Measurements from ENCODE around the gene PTPN14.

Gene PTPN14

GRCh38 chr1:214548271-214548670, 3.1 kb downstream of the PTPN14 start:
- no peak overlapping the region for H3K9ac ChIP-seq (ENCODE audit: low read depth, low read length)
- no peak overlapping the region for H3K27ac ChIP-seq (ENCODE audit: low read length)
- peaks cover 17% of the 10 kb centered on the region; the same call in 1 of the 2 replicates for H3K27me3 ChIP-seq (ENCODE audit: insufficient read depth, low read length)
- H3K4me1 ChIP-seq (ENCODE audit: insufficient read depth, low read length), result peaks cover 22% of the 10 kb centered on the region
- no peak overlapping the region for H3K4me3 ChIP-seq (ENCODE audit: low read length)
- no peaks in the 10 kb centered on the region for H3K9me3 ChIP-seq (ENCODE audit: insufficient read depth, low read depth, low read length)
- no peaks in the 10 kb centered on the region for H3K36me3 ChIP-seq (ENCODE audit: insufficient read depth, low read depth, low read length)

DNA sequence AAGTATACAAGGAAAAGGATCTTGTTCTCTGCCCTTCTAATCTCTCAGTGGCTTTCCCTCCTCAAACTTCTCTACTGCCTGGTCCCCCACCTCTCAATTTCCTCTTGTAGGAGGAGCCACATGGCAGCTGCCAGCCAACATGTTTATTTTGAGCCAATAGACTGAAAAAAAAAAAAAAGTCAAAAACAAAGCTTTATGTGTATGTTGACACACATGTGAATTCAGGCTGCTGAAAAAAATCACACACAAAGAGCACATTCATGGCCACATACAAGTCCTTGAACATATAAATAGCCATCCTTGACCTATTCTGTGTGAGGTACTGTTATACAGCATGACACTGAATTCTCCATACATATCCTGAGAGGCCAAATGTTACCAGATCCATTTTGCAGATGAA, 3.7 kb downstream of the PTPN14 start:
- peaks cover 22% of the 10 kb centered on the region for H3K4me1 ChIP-seq (ENCODE audit: insufficient read depth, low read length)
- no peaks in the 10 kb centered on the region for H3K36me3 ChIP-seq (ENCODE audit: insufficient read depth, low read depth, low read length)
- H3K9me3 ChIP-seq (ENCODE audit: insufficient read depth, low read depth, low read length), result no peaks in the 10 kb centered on the region
- no peak overlapping the region for H3K4me3 ChIP-seq (ENCODE audit: low read length)
- H3K27ac ChIP-seq (ENCODE audit: low read length), result no peak overlapping the region
- peaks cover 17% of the 10 kb centered on the region; the same call in 1 of the 2 replicates for H3K27me3 ChIP-seq (ENCODE audit: insufficient read depth, low read length)
- H3K9ac ChIP-seq (ENCODE audit: low read depth, low read length), result no peak overlapping the region

DNA sequence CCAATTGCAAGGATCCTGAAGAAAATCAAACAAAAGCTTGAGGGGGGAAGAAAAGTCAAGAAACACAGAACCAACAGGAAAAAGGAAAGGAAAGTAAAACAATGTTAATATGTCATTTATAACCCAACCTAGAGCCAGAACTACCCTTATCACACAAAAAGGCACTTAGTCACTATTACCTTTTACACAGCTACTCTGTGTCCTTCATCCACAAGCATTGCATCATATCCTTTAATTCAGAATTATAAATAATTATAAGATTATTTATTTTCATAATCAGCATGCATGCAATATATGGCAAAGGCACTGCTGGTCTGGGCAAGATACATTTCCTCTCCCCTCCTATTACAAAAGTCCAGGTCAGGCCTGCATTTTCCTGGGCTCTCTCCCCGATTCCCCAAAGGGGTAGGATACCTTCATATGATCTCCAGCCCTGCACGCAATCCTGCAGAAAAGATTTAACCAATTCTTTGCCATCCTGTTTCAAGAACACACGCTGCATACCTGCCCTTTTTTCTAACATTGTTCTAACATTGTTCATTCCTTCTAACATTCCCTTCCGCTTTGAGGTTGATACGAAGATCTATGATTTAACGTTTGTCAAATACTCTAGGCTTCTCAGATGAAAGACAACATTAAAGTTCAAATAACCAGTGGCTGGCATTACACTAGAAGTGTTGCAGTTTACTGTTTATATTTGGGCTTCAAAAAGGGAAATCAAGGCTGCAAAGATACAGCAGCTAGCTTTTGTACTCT, 4.3 kb downstream of the PTPN14 start:
- Histone ChIP-seq H3K4me3 (ENCODE audit: low read length) (no peak overlapping the region), H3K27me3 (ENCODE audit: insufficient read depth, low read length) (peaks cover 17% of the 10 kb centered on the region; the same call in 1 of the 2 replicates), H3K36me3 (ENCODE audit: insufficient read depth, low read depth, low read length) (no peaks in the 10 kb centered on the region), H3K9ac (ENCODE audit: low read depth, low read length) (no peak overlapping the region), H3K4me1 (ENCODE audit: insufficient read depth, low read length) (peaks cover 19% of the 10 kb centered on the region), H3K27ac (ENCODE audit: low read length) (no peak overlapping the region), H3K9me3 (ENCODE audit: insufficient read depth, low read depth, low read length) (no peaks in the 10 kb centered on the region)

DNA sequence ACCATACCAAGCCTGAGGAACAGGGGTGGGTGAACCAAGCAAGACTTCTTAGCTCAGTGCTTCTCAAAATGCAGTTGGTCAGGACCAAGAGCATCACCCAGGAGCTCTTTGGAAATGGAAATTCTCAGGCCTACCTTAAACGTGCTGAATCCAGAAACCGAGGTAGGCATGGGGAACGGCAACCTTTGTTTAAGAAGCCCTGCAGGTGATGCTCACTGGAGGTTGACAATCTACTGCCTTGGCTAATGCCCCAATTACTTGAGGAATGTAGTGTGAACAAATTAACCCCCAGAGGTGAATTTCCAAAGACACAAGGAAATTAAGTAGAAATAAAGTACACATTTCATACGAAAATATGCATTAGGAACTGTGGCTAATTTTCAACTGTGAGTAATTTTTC, 5.3 kb downstream of the PTPN14 start:
- no peak overlapping the region for H3K9ac ChIP-seq (ENCODE audit: low read depth, low read length)

GRCh38 chr1:214545293-214545692, 6.1 kb downstream of the PTPN14 start:
- H3K4me3 ChIP-seq (ENCODE audit: low read length), result no peak overlapping the region

More for the DNA sequence above, 5.3 kb downstream of the PTPN14 start:
- Histone ChIP-seq H3K27me3 (ENCODE audit: insufficient read depth, low read length) (peaks cover 17% of the 10 kb centered on the region; the same call in 1 of the 2 replicates), H3K4me3 (ENCODE audit: low read length) (no peak overlapping the region), H3K36me3 (ENCODE audit: insufficient read depth, low read depth, low read length) (no peaks in the 10 kb centered on the region), H3K9me3 (ENCODE audit: insufficient read depth, low read depth, low read length) (no peaks in the 10 kb centered on the region), H3K4me1 (ENCODE audit: insufficient read depth, low read length) (peaks cover 21% of the 10 kb centered on the region), H3K27ac (ENCODE audit: low read length) (no peak overlapping the region)

DNA sequence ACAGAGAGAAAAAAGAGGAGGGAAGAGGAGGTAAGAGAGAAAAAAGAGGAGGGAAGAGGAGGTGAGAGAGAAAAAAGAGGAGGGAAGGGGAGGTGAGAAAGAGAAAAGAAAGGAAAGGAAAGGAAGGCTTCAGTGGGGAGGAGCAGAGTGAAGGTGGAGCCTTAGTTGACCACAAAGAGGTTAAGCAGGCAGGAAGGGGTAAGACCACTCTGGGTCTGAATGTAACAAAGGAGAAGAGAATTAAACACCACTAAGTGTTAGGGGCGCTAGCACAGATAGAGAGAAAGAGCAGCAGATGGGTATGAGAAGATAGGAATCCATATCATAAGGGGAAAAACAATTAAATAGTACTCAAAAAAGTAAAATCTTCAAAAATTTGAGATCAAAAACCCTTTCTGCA, 6.6 kb downstream of the PTPN14 start:
- Histone ChIP-seq H3K4me1 (ENCODE audit: insufficient read depth, low read length) (peaks cover 24% of the 10 kb centered on the region), H3K9ac (ENCODE audit: low read depth, low read length) (no peak overlapping the region), H3K4me3 (ENCODE audit: low read length) (no peak overlapping the region), H3K27ac (ENCODE audit: low read length) (no peak overlapping the region), H3K36me3 (ENCODE audit: insufficient read depth, low read depth, low read length) (no peaks in the 10 kb centered on the region), H3K27me3 (ENCODE audit: insufficient read depth, low read length) (peaks cover 5% of the 10 kb centered on the region; the same call in 1 of the 2 replicates), H3K9me3 (ENCODE audit: insufficient read depth, low read depth, low read length) (no peaks in the 10 kb centered on the region)

More at GRCh38 chr1:214545293-214545692, 6.1 kb downstream of the PTPN14 start:
- Histone ChIP-seq H3K27ac (ENCODE audit: low read length) (no peak overlapping the region), H3K9me3 (ENCODE audit: insufficient read depth, low read depth, low read length) (no peaks in the 10 kb centered on the region), H3K4me1 (ENCODE audit: insufficient read depth, low read length) (peaks cover 23% of the 10 kb centered on the region), H3K27me3 (ENCODE audit: insufficient read depth, low read length) (peaks cover 10% of the 10 kb centered on the region; the same call in 1 of the 2 replicates), H3K36me3 (ENCODE audit: insufficient read depth, low read depth, low read length) (no peaks in the 10 kb centered on the region), H3K9ac (ENCODE audit: low read depth, low read length) (no peak overlapping the region)

- no peak overlapping the region for H3K27ac ChIP-seq (ENCODE audit: low read length)
- peaks cover 23% of the 10 kb centered on the region for H3K4me1 ChIP-seq (ENCODE audit: insufficient read depth, low read length)
- no peaks in the 10 kb centered on the region for H3K36me3 ChIP-seq (ENCODE audit: insufficient read depth, low read depth, low read length)
- no peaks in the 10 kb centered on the region for H3K9me3 ChIP-seq (ENCODE audit: insufficient read depth, low read depth, low read length)
- no peak overlapping the region for H3K9ac ChIP-seq (ENCODE audit: low read depth, low read length)
- H3K27me3 ChIP-seq (ENCODE audit: insufficient read depth, low read length), result no peaks in the 10 kb centered on the region
- no peak overlapping the region for H3K4me3 ChIP-seq (ENCODE audit: low read length)
These were observed 8.9 kb downstream of the PTPN14 start for GRCh38 chr1:214542275-214543199.

DNA sequence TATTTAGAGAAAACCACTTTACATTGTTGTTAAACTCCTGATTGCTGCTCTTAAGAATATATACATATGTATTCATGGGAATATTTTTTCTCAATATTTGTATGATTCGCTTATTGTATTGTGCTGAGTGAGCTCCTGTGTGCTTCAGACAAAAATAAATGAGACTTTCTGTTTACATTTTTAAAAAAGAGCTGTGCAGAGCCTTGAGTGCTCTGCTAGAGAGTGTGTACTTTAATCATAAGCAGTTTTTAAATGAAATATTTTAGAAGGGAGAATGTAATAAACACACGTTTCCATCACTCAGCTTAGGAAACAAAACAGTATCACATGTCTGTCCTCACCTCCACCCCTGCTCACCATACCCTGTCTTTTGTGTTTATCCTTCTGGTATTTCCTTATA, 9.7 kb downstream of the PTPN14 start:
- no peak overlapping the region for H3K4me3 ChIP-seq (ENCODE audit: low read length)
- no peak overlapping the region for H3K9ac ChIP-seq (ENCODE audit: low read depth, low read length)
- H3K4me1 ChIP-seq (ENCODE audit: insufficient read depth, low read length), result peaks cover 20% of the 10 kb centered on the region
- no peak overlapping the region for H3K27ac ChIP-seq (ENCODE audit: low read length)
- H3K27me3 ChIP-seq (ENCODE audit: insufficient read depth, low read length), result no peaks in the 10 kb centered on the region
- no peaks in the 10 kb centered on the region for H3K36me3 ChIP-seq (ENCODE audit: insufficient read depth, low read depth, low read length)
- H3K9me3 ChIP-seq (ENCODE audit: insufficient read depth, low read depth, low read length), result no peaks in the 10 kb centered on the region

DNA sequence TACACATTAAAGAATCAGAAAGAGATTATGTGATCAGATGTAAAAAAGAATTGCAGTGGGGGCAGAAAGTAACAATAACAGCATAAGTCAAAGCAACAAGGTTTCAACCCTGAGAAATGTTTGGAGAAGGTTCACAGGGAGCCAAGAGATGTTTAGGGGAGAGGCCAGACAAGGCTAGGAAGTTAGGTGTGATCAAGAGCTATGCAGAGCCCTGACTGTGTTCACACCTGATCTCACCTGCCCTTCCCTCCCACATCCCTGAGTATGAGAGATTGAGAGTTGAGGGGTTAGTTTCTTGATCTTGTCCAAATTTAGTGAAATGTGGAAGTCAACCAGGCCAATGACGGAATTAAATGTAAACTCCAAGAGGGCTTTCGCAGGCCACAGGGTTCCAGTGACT, 10.2 kb downstream of the PTPN14 start:
- Histone ChIP-seq H3K9me3 (ENCODE audit: insufficient read depth, low read depth, low read length) (no peaks in the 10 kb centered on the region), H3K9ac (ENCODE audit: low read depth, low read length) (no peak overlapping the region), H3K4me3 (ENCODE audit: low read length) (no peak overlapping the region), H3K27me3 (ENCODE audit: insufficient read depth, low read length) (no peaks in the 10 kb centered on the region), H3K27ac (ENCODE audit: low read length) (no peak overlapping the region), H3K4me1 (ENCODE audit: insufficient read depth, low read length) (peaks cover 15% of the 10 kb centered on the region), H3K36me3 (ENCODE audit: insufficient read depth, low read depth, low read length) (no peaks in the 10 kb centered on the region)

GRCh38 chr1:214540324-214540723, 11.1 kb downstream of the PTPN14 start:
- H3K27me3 ChIP-seq (ENCODE audit: insufficient read depth, low read length), result no peaks in the 10 kb centered on the region
- no peaks in the 10 kb centered on the region for H3K9me3 ChIP-seq (ENCODE audit: insufficient read depth, low read depth, low read length)
- peaks cover 15% of the 10 kb centered on the region for H3K4me1 ChIP-seq (ENCODE audit: insufficient read depth, low read length)
- no peaks in the 10 kb centered on the region for H3K36me3 ChIP-seq (ENCODE audit: insufficient read depth, low read depth, low read length)
- H3K27ac ChIP-seq (ENCODE audit: low read length), result no peak overlapping the region
- H3K9ac ChIP-seq (ENCODE audit: low read depth, low read length), result no peak overlapping the region
- H3K4me3 ChIP-seq (ENCODE audit: low read length), result no peak overlapping the region

DNA sequence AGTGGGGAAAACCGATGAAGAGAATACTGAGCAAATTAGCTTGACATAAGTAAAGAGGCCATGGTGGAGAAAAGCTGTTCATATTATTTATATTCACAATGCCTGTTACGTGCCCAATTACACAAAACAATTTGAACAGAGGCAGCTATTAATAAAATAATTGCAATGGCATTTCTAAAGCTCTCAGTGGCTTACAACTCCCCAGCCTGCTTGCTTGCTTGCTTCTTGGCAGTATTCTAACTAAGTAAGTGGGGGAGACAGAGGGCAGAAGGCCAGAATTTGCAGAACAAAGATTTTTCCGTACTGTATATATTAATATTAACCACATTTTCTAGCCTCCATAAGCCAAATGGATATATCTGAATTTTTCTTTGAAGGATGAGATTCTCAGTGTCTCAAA, 12.9 kb downstream of the PTPN14 start:
- H3K36me3 ChIP-seq (ENCODE audit: insufficient read depth, low read depth, low read length), result no peaks in the 10 kb centered on the region
- no peak overlapping the region for H3K27ac ChIP-seq (ENCODE audit: low read length)
- H3K4me3 ChIP-seq (ENCODE audit: low read length), result no peak overlapping the region
- no peaks in the 10 kb centered on the region for H3K27me3 ChIP-seq (ENCODE audit: insufficient read depth, low read length)
- H3K4me1 ChIP-seq (ENCODE audit: insufficient read depth, low read length), result peaks cover 15% of the 10 kb centered on the region
- no peak overlapping the region for H3K9ac ChIP-seq (ENCODE audit: low read depth, low read length)
- no peaks in the 10 kb centered on the region for H3K9me3 ChIP-seq (ENCODE audit: insufficient read depth, low read depth, low read length)

All from iPS-20b (cell line).